GM18505 (cell line): ENCODE results near the gene MAP3K20.

Experiments
- ATAC-seq: cut with Tn5 transposase; IDR thresholded peaks from one replicate; pipeline ENCODE4 v1.9.1; 2021; ENCODE audit not compliant: unreplicated experiment
- POLR2A ChIP-seq: IDR thresholded peaks from 4 replicates; pipeline ENCODE4 v1.6.1; 2011; ENCODE audit warnings: borderline replicate concordance; ENCODE audit not compliant: insufficient read depth, insufficient read length; ENCODE audit errors: extremely low read depth

MAP3K20 gene

GRCh38 chr2:173058673-173059072 lies 17.0 kb upstream of the MAP3K20 start:
- TF ChIP-seq POLR2A: no peak
- ATAC-seq: no peak

GRCh38 chr2:173059292-173059691 lies 16.4 kb upstream of the MAP3K20 start:
- no peak for TF ChIP-seq POLR2A
- ATAC-seq: no peak

GRCh38 chr2:173059971-173060461 lies 15.6 kb upstream of the MAP3K20 start:
- no peak for TF ChIP-seq POLR2A
- ATAC-seq: no peak

- ATAC-seq: no peak
These were observed 12.8 kb upstream of the MAP3K20 start for GRCh38 chr2:173062801-173063200.

GRCh38 chr2:173064151-173064805 lies 11.4 kb upstream of the MAP3K20 start:
- no peak for TF ChIP-seq POLR2A
- ATAC-seq: no peak

More at GRCh38 chr2:173062801-173063200, 12.8 kb upstream of the MAP3K20 start:
- TF ChIP-seq POLR2A: no peak

- ATAC-seq: no peak
- TF ChIP-seq POLR2A: no peak
These were observed 8.6 kb upstream of the MAP3K20 start for GRCh38 chr2:173066887-173067676.

- no peak for ATAC-seq
- TF ChIP-seq POLR2A: no peak
These were observed 428 bp upstream of the MAP3K20 start for GRCh38 chr2:173075056-173075780.

GRCh38 chr2:173076581-173077345 lies 1.1 kb downstream of the MAP3K20 start:
- ATAC-seq: peak; percentile 32
- no peak for TF ChIP-seq POLR2A

- ATAC-seq: no peak
- TF ChIP-seq POLR2A: no peak
These were observed 2.0 kb downstream of the MAP3K20 start for GRCh38 chr2:173077506-173078177.

GRCh38 chr2:173079141-173079540 lies 3.5 kb downstream of the MAP3K20 start:
- no peak for TF ChIP-seq POLR2A
- ATAC-seq: no peak

- ATAC-seq: no peak
- TF ChIP-seq POLR2A: no peak
These were observed 4.6 kb downstream of the MAP3K20 start for GRCh38 chr2:173079973-173080860.

GRCh38 chr2:173086518-173087213 lies 11.0 kb downstream of the MAP3K20 start:
- no peak for ATAC-seq
- no peak for TF ChIP-seq POLR2A

GRCh38 chr2:173087214-173087581 lies 11.6 kb downstream of the MAP3K20 start:
- TF ChIP-seq POLR2A: no peak
- no peak for ATAC-seq
